Neuronal stem cell (in vitro differentiated cells): ENCODE results near the gene CMSS1.
A peak's percentile ranks its signal among the peaks of the same experiment; 100 is the strongest.

ENCODE experiments used
- DNase-seq: peaks from one replicate; pipeline ENCODE4 v3.0.0-alpha.2; 2013; ENCODE audit warnings: low spot score
- H2AFZ ChIP-seq: one replicate; pipeline ENCODE4 v1.6.1; 2013; ENCODE audit warnings: mild to moderate bottlenecking, low read length, inconsistent platforms
- H2AK5ac ChIP-seq: 2 replicates; pipeline ENCODE4 v1.6.1; 2013; ENCODE audit warnings: low read depth, mild to moderate bottlenecking, inconsistent platforms, low read length, moderate library complexity, mixed read lengths
- H2BK120ac ChIP-seq: 2 replicates; pipeline ENCODE4 v1.6.1; 2013; ENCODE audit warnings: low read depth, mild to moderate bottlenecking, inconsistent platforms, low read length, moderate library complexity, mixed read lengths
- H2BK12ac ChIP-seq: one replicate; pipeline ENCODE4 v1.6.1; 2013; ENCODE audit warnings: low read length, inconsistent platforms
- H2BK15ac ChIP-seq: 2 replicates; pipeline ENCODE4 v1.6.1; 2013; ENCODE audit warnings: mild to moderate bottlenecking, low read length, inconsistent platforms, mixed read lengths
- H2BK5ac ChIP-seq: one replicate; pipeline ENCODE4 v1.6.1; 2013; ENCODE audit warnings: inconsistent platforms, mild to moderate bottlenecking, low read length, moderate library complexity
- H3K14ac ChIP-seq: one replicate; pipeline ENCODE4 v1.6.1; 2013; ENCODE audit warnings: low read length, inconsistent platforms
- H3K18ac ChIP-seq: 2 replicates; pipeline ENCODE4 v1.6.1; 2013; ENCODE audit warnings: low read length, inconsistent platforms
- H3K23ac ChIP-seq: 2 replicates; pipeline ENCODE4 v1.6.1; 2013; ENCODE audit warnings: low read depth, mild to moderate bottlenecking, mixed read lengths, low read length, inconsistent platforms; ENCODE audit not compliant: poor library complexity
- H3K27ac ChIP-seq: replicated peaks from 3 replicates; pipeline ENCODE4 v1.5.1; 2013; ENCODE audit warnings: low read length, inconsistent platforms
- H3K27me3 ChIP-seq, 3 experiments: 2 replicates each; pipeline ENCODE4 v1.6.1; 2013; ENCODE audit warnings: low read length in 3 of 3, mild to moderate bottlenecking in 2 of 3, inconsistent platforms in 1 of 3, low read depth in 1 of 3, mixed read lengths in 1 of 3, moderate library complexity in 1 of 3; ENCODE audit not compliant: control insufficient read depth in 3 of 3, insufficient read depth in 3 of 3
- H3K36me3 ChIP-seq, 2 donors: replicated peaks in 1 of 2; 2 replicates each; pipeline ENCODE4 v1.6.1; 2013; ENCODE audit warnings: low read length in 2 of 2; ENCODE audit not compliant: control insufficient read depth in 2 of 2, insufficient read depth in 2 of 2
- H3K4ac ChIP-seq: 2 replicates; pipeline ENCODE4 v1.6.1; 2013; ENCODE audit warnings: inconsistent platforms, mild to moderate bottlenecking, low read length, moderate library complexity
- H3K4me1 ChIP-seq, 2 donors: 1 replicate in 1 of 2; 2 replicates in 1 of 2; pipeline ENCODE4 v1.6.1; 2013; ENCODE audit warnings: low read length in 2 of 2, low read depth in 1 of 2; ENCODE audit not compliant: control insufficient read depth in 2 of 2, insufficient read depth in 1 of 2
- H3K4me2 ChIP-seq: one replicate; pipeline ENCODE4 v1.6.1; 2013; ENCODE audit warnings: mild to moderate bottlenecking, low read length, inconsistent platforms; ENCODE audit not compliant: insufficient read depth, poor library complexity, severe bottlenecking
- H3K4me3 ChIP-seq, 2 donors: 2 replicates each; pipeline ENCODE4 v1.5.1; 2013; ENCODE audit warnings: low read length in 2 of 2, mild to moderate bottlenecking in 2 of 2, inconsistent platforms in 1 of 2, moderate library complexity in 1 of 2
- H3K79me1 ChIP-seq: one replicate; pipeline ENCODE4 v1.6.1; 2013; ENCODE audit warnings: low read depth, mild to moderate bottlenecking, inconsistent platforms, low read length, moderate library complexity
- H3K9ac ChIP-seq: one replicate; pipeline ENCODE4 v1.6.1; 2013; ENCODE audit warnings: mild to moderate bottlenecking, low read depth, low read length, inconsistent platforms; ENCODE audit not compliant: poor library complexity
- H3K9me3 ChIP-seq, 2 donors: replicated peaks in 1 of 2; 2 replicates each; pipeline versions ENCODE3 to v1.6.1; 2013; ENCODE audit warnings: low read length in 2 of 2, mild to moderate bottlenecking in 2 of 2, inconsistent platforms in 1 of 2, low read depth in 1 of 2, mixed read lengths in 1 of 2, moderate library complexity in 1 of 2; ENCODE audit not compliant: control insufficient read depth in 2 of 2, insufficient read depth in 1 of 2
- H4K8ac ChIP-seq: one replicate; pipeline ENCODE4 v1.6.1; 2013; ENCODE audit warnings: low read depth, mild to moderate bottlenecking, inconsistent platforms, low read length, moderate library complexity
- H4K91ac ChIP-seq: one replicate; pipeline ENCODE4 v1.6.1; 2013; ENCODE audit warnings: low read length, low read depth, mild to moderate bottlenecking, inconsistent platforms; ENCODE audit not compliant: poor library complexity
- WGBS, 2 donors: extraction: QIAGEN DNeasy Blood & Tissue Kit; methylation state at CpG; one replicate each; pipeline ENCODE4 v1.1.7; 2013; ENCODE audit warnings: missing lambda C conversion rate in 2 of 2, mixed read lengths in 1 of 2; ENCODE audit not compliant: insufficient read length in 2 of 2, insufficient replicate concordance in 1 of 2; ENCODE audit errors: extremely low coverage in 2 of 2; 5-methylcytosine and 5-hydroxymethylcytosine counted together

CMSS1 gene

DNA sequence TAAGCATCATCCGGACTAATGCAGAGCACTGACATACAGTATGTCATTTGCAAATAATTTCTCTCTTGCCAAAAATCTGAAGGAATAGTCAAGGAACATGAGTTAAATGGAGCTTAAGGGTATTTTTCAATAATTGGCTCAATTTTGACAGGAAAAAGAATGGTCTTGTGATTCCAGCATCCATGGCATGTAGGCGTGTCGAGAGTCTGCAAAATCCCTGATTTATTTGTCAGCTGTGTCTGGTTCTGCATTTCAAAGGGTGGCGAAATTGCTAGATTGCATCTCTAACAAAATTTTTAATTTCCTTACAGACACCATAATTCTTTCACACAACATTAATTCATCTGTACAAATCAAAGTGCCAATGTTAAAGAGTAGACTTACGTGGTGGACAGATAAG lies 377.7 kb downstream of the CMSS1 start:
- no peaks in the 10 kb centered on the region for H3K27me3 ChIP-seq

GRCh38 chr3:100197876-100198275 lies 380.2 kb downstream of the CMSS1 start:
- Histone ChIP-seq H3K4me1 (no peaks in the 10 kb centered on the region), H4K91ac (no peak overlapping the region), H3K14ac (no peak overlapping the region), H3K4ac (no peak overlapping the region), H2BK120ac (no peak overlapping the region), H3K4me3 (no peak overlapping the region), H3K18ac (no peak overlapping the region), H3K23ac (no peak overlapping the region), H2AK5ac (no peak overlapping the region), H3K79me1 (no peaks in the 10 kb centered on the region), H3K36me3 (no peaks in the 10 kb centered on the region), H3K4me2 (no peak overlapping the region), H3K27me3 (no peaks in the 10 kb centered on the region), H2BK5ac (no peak overlapping the region), H3K27ac (no peak overlapping the region), H2AFZ (no peak overlapping the region), H4K8ac (no peak overlapping the region), H3K9me3 (no peaks in the 10 kb centered on the region), H2BK15ac (no peak overlapping the region), H3K9ac (no peak overlapping the region), H2BK12ac (no peak overlapping the region)
- no peak for DNase-seq
- WGBS, 2 donors = no CpG with 5 or more reads among the region's 8 CpGs

More for the DNA sequence above, 377.7 kb downstream of the CMSS1 start:
- no peak overlapping the region for H2BK15ac ChIP-seq
- no peak overlapping the region for H3K14ac ChIP-seq
- H2BK5ac ChIP-seq = no peak overlapping the region
- WGBS, 2 donors = no CpG with 5 or more reads among the region's 5 CpGs
- H3K4me1 ChIP-seq = no peaks in the 10 kb centered on the region
- no peak overlapping the region for H4K8ac ChIP-seq
- no peak overlapping the region for H3K4ac ChIP-seq
- H3K36me3 ChIP-seq = no peaks in the 10 kb centered on the region
- no peak overlapping the region for H4K91ac ChIP-seq
- no peak overlapping the region for H2AK5ac ChIP-seq
- H3K79me1 ChIP-seq = no peaks in the 10 kb centered on the region
- H3K23ac ChIP-seq = no peak overlapping the region
- no peak overlapping the region for H3K27ac ChIP-seq
- DNase-seq = no peak
- no peak overlapping the region for H2AFZ ChIP-seq
- no peak overlapping the region for H2BK120ac ChIP-seq
- H3K9me3 ChIP-seq = no peaks in the 10 kb centered on the region
- no peak overlapping the region for H3K9ac ChIP-seq
- H2BK12ac ChIP-seq = no peak overlapping the region
- H3K18ac ChIP-seq = no peak overlapping the region
- H3K4me3 ChIP-seq = no peak overlapping the region
- H3K4me2 ChIP-seq = no peak overlapping the region

DNA sequence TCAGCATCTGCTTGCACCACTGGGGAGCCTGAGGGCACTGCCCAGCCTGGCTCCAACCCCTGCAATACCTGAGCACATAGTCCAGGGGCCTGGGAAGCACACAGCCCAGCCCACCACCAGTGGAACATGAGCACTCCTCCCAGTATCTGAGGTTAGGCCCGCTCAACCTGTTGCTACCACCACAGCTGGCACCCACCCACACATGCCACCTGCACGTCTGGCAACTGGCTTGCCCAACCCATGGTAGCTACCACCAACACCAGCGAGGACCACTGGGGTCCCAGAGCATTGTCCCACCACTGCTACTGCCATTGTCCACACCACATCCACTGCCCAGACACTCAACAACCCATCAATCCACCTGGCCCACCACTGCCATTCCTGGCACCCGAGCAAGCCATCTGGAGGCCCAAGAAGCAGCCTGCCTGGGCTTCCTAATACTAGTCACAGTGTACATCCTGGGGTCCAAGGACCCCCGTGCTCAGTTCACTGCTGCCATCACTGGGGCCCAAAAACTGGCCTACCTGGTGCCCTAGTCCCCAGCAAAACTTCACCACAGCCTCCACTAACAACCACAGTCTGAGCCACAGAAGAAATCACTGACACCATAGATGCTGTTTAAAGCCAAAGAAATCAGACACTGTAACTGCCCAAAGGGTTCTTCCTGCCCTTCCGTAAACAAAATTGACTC lies 381.1 kb downstream of the CMSS1 start:
- H3K4me2 ChIP-seq = no peak overlapping the region
- no peak for DNase-seq
- H2BK15ac ChIP-seq = peak overlapping the region; percentile 43
- H3K4me1 ChIP-seq = no peaks in the 10 kb centered on the region
- no peak overlapping the region for H2BK12ac ChIP-seq
- no peaks in the 10 kb centered on the region for H3K9me3 ChIP-seq
- H3K14ac ChIP-seq = no peak overlapping the region
- H2AK5ac ChIP-seq = peak overlapping the region; percentile 50
- WGBS, 2 donors = no CpG with 5 or more reads among the region's 6 CpGs
- H3K4me3 ChIP-seq = no peak overlapping the region
- H3K27me3 ChIP-seq = no peaks in the 10 kb centered on the region
- peak overlapping the region; percentile 42 for H2AFZ ChIP-seq
- H3K36me3 ChIP-seq = no peaks in the 10 kb centered on the region
- no peak overlapping the region for H3K4ac ChIP-seq
- no peak overlapping the region for H3K18ac ChIP-seq
- H4K8ac ChIP-seq = peak overlapping the region; percentile 66
- H2BK5ac ChIP-seq = peak overlapping the region; percentile 82
- H3K23ac ChIP-seq = peak overlapping the region; percentile 32
- H4K91ac ChIP-seq = no peak overlapping the region
- H3K27ac ChIP-seq = no peak overlapping the region
- H3K79me1 ChIP-seq = no peaks in the 10 kb centered on the region
- no peak overlapping the region for H2BK120ac ChIP-seq
- H3K9ac ChIP-seq = no peak overlapping the region

DNA sequence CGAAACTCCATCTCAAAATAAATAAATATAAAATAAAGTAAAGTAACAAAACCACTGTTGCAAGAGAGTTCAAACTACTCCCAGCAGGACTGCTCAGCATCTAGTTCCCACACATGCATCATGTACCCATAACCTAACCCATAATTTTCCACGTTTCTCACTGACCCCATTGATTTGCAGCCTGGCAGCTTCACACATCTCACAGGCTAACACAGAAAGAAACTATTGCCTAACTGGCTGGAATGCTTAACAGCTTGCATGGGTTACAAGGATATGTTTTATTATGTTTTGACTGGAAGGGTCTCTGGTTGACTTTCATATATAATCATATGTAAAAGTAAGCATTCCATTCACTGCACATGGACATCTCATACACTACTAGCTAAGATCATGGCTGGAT lies 387.5 kb downstream of the CMSS1 start:
- no peak overlapping the region for H3K4me2 ChIP-seq
- no peak overlapping the region for H3K14ac ChIP-seq
- no peak overlapping the region for H3K27ac ChIP-seq
- H3K9me3 ChIP-seq = peaks cover 1 to 4% of the 10 kb centered on the region in 2 donors
- no peak overlapping the region for H4K91ac ChIP-seq
- H3K79me1 ChIP-seq = no peaks in the 10 kb centered on the region
- H2BK5ac ChIP-seq = no peak overlapping the region
- H2BK12ac ChIP-seq = no peak overlapping the region
- no peak for DNase-seq
- H3K36me3 ChIP-seq = no peaks in the 10 kb centered on the region
- H3K4me3 ChIP-seq = no peak overlapping the region
- no peak overlapping the region for H3K23ac ChIP-seq
- no CpG with 5 or more reads among the region's 2 CpGs for WGBS, 2 donors
- no peak overlapping the region for H2BK15ac ChIP-seq
- H3K4me1 ChIP-seq = peaks cover 0 to 11% of the 10 kb centered on the region in 2 donors
- no peak overlapping the region for H4K8ac ChIP-seq
- no peak overlapping the region for H2AK5ac ChIP-seq
- H3K9ac ChIP-seq = no peak overlapping the region
- H3K18ac ChIP-seq = no peak overlapping the region
- no peak overlapping the region for H2AFZ ChIP-seq
- H3K27me3 ChIP-seq = no peaks in the 10 kb centered on the region
- H3K4ac ChIP-seq = no peak overlapping the region
- H2BK120ac ChIP-seq = no peak overlapping the region
